Esophagus squamous epithelium (tissue), 5 donors: ENCODE data around the gene AOPEP. TPM values are rescaled to one million over a fixed set of nuclear protein-coding genes. Genes with fewer than 3 reads are reported as not detected.

Experiments used
- DNase-seq: peaks from one replicate; lab custom pipeline; 2025; lab: John Stamatoyannopoulos, UW
- H3K27ac ChIP-seq, 4 donors: fragments of 200-600 bp; sonication (generic); one replicate each; pipeline ENCODE4 v1.5.1; 2016 to 2019; ENCODE audit warnings: mild to moderate bottlenecking in 1 of 4
- H3K27me3 ChIP-seq, 4 donors: fragments of 200-600 bp; sonication (generic); 1 replicate in 3 of 4; 2 replicates in 1 of 4; pipeline versions ENCODE4 v1.5.1 to v1.6.0; 2017 to 2021; ENCODE audit warnings: antibody characterized with exemption in 1 of 4
- H3K36me3 ChIP-seq, 3 donors: fragments of 200-600 bp; sonication (generic); one replicate each; pipeline ENCODE4 v1.5.1; 2016 to 2019
- H3K4me1 ChIP-seq, 3 donors: fragments of 200-600 bp; sonication (generic); one replicate each; pipeline ENCODE4 v1.5.1; 2017 to 2019
- H3K4me3 ChIP-seq, 4 donors: fragments of 200-600 bp; sonication (generic); 1 replicate in 3 of 4; 2 replicates in 1 of 4; pipeline ENCODE4 v1.5.1; 2016 to 2019; ENCODE audit warnings: mild to moderate bottlenecking in 2 of 4, moderate library complexity in 1 of 4
- H3K9me3 ChIP-seq, 3 donors: fragments of 200-600 bp; sonication (generic); one replicate each; pipeline ENCODE4 v1.5.1; 2016 to 2019
- CTCF ChIP-seq, 6 experiments: fragments of 450-650 bp in 4 of 6; fragments of 200-600 bp in 2 of 6; sonication (generic) in 2 of 6; IDR thresholded peaks; one replicate each; pipeline ENCODE4 v1.5.1; 2016 to 2019; ENCODE audit warnings: antibody characterized with exemption in 6 of 6, mild to moderate bottlenecking in 4 of 6, moderate library complexity in 4 of 6
- POLR2A ChIP-seq, 4 donors: fragments of 450-650 bp; IDR thresholded peaks; one replicate each; pipeline ENCODE4 v1.6.1; 2017; ENCODE audit warnings: antibody characterized with exemption in 4 of 4, mild to moderate bottlenecking in 4 of 4, moderate library complexity in 3 of 4
- WGBS, 2 donors: methylation state at CpG; one replicate each; pipeline ENCODE4 v1.1.5; 2018; 5-methylcytosine and 5-hydroxymethylcytosine counted together
- intact Hi-C: fragments of 100-400 bp; cut with DNase I; formaldehyde crosslinking; loops from one replicate; pipeline ENCODE4 v1.15.0; 2022
- total RNA-seq, 4 donors: library from RNA; depleted of rRNA; stranded (reverse); fragments of >200 nt; gene quantifications; one replicate each; pipeline ENCODE4 v1.1.0, GENCODE V29; 2016
- donor health status: DM: yes; HTN: yes; CAD: no.

The AOPEP gene
- total RNA-seq, 4 donors from 2014 or later = 101 to 300 (median 115) TPM

DNA sequence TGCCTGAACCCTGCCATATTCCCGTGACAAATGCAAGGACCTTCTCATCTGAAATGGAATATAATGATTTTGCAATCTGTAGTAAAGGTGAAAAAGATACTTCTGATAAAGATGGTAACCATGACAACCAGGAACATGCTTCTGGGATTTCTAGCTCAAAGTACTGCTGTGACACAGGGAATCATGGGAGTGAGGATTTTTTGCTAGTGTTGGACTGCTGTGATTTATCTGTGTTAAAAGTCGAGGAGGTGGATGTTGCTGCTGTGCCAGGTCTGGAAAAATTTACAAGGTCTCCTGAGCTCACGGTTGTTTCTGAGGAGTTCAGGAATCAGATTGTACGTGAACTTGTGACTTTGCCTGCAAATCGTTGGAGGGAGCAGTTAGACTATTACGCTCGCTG is 33.5 kb downstream of the AOPEP start:
- Histone ChIP-seq H3K9me3 (no peaks in the 10 kb centered on the region), H3K27ac (no peak overlapping the region), H3K4me1 (no peaks in the 10 kb centered on the region), H3K4me3 (no peak overlapping the region), H3K27me3 (no peaks in the 10 kb centered on the region), H3K36me3 (peaks cover 0 to 17% (median 0%) of the 10 kb centered on the region in 3 donors)
- intact Hi-C loops = no loop called here
- 89 to 91% methylated on average over 7 of the region's 7 CpGs for WGBS, 2 donors
- TF ChIP-seq CTCF (IDR thresholded peaks at IDR 0.05) = no peak
- no peak for TF ChIP-seq POLR2A (IDR thresholded peaks at IDR 0.05)
- no peak for DNase-seq

DNA sequence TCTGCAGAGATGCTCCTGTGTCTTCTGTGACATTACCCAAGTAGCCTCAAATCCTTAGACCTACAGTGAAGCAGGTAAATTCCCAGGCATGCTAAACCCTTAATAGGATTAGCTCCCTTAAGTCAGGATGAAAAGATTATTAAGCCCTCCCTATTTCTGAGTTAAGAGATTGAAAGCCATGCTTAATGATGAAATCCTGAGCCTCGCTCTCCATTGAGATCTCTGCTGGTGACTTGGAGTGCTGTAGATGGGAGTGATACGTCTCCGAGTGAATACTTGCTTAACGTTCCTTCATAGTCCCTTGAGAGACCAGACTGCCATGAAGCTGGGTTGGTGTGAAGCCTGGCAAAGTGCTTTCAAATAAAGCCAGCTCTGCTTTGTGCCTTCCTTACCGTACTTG is 34.2 kb downstream of the AOPEP start:
- H3K27ac ChIP-seq = no peak overlapping the region
- intact Hi-C loops = no loop called here
- peaks cover 0 to 17% (median 0%) of the 10 kb centered on the region in 3 donors for H3K36me3 ChIP-seq
- 91 to 95% methylated on average over 3 to 5 of the region's 5 CpGs for WGBS, 2 donors
- H3K27me3 ChIP-seq = no peaks in the 10 kb centered on the region
- H3K4me3 ChIP-seq = no peak overlapping the region
- no peak for TF ChIP-seq CTCF (IDR thresholded peaks at IDR 0.05)
- TF ChIP-seq POLR2A (IDR thresholded peaks at IDR 0.05) = no peak
- DNase-seq = no peak
- H3K4me1 ChIP-seq = no peaks in the 10 kb centered on the region
- no peaks in the 10 kb centered on the region for H3K9me3 ChIP-seq

GRCh38 chr9:94761481-94761880 is 35.0 kb downstream of the AOPEP start:
- WGBS, 2 donors = 81 to 89% methylated on average over 4 of the region's 4 CpGs
- H3K27ac ChIP-seq = no peak overlapping the region
- peaks cover 0 to 17% (median 0%) of the 10 kb centered on the region in 3 donors for H3K36me3 ChIP-seq
- no peak for TF ChIP-seq CTCF (IDR thresholded peaks at IDR 0.05)
- TF ChIP-seq POLR2A (IDR thresholded peaks at IDR 0.05) = no peak
- no peaks in the 10 kb centered on the region for H3K4me1 ChIP-seq
- no peaks in the 10 kb centered on the region for H3K9me3 ChIP-seq
- DNase-seq = no peak
- intact Hi-C loops = no loop called here
- H3K27me3 ChIP-seq = no peaks in the 10 kb centered on the region
- no peak overlapping the region for H3K4me3 ChIP-seq

DNA sequence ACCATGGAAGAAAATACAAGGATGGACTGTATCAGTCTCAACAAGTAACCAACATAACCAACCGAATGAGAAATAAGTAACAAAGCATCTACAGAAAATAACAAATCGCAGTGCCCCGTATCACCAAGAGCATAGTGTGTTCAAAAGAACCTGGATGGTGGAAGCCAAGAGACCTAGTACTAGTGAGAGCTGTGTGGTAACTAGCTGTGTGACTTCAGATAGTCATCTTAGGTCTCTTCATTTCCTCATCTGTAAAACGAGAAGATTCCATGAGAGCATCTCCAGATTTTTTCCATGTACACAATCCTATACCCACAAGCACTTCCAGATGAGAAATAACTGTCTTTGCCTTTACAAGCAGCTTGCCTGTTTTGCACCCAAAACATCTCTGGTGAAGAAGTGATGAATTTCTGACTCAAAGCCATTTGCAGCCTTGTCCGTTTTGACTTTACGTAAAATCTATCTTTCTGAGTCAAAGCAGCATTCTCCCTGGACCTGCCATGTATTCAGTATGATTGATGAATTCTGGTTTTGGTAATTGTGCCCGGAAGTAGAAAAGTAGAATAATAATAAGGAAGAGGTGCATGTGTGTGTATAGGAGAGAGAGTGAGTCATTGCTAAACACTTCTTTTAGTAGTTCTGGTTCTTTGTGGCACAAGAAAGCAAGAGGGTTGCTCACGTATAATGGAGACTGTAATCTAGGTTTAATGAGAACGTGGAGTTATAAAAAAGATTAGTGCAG is 41.0 kb downstream of the AOPEP start:
- intact Hi-C loops = no loop called here
- WGBS, 2 donors = 56 to 68% methylated on average over 9 of the region's 9 CpGs
- peak overlapping the region in 1 of 4 donors; percentile 17 for H3K27ac ChIP-seq
- no peak for DNase-seq
- H3K9me3 ChIP-seq = no peaks in the 10 kb centered on the region
- peaks cover 0 to 7% (median 0%) of the 10 kb centered on the region in 3 donors for H3K4me1 ChIP-seq
- TF ChIP-seq CTCF (IDR thresholded peaks at IDR 0.05) (no peak), POLR2A (IDR thresholded peaks at IDR 0.05) (no peak)
- H3K4me3 ChIP-seq = no peak overlapping the region
- no peaks in the 10 kb centered on the region for H3K27me3 ChIP-seq
- H3K36me3 ChIP-seq = no peaks in the 10 kb centered on the region

GRCh38 chr9:94768766-94769165 is 42.3 kb downstream of the AOPEP start:
- TF ChIP-seq CTCF (IDR thresholded peaks at IDR 0.05) = no peak
- TF ChIP-seq POLR2A (IDR thresholded peaks at IDR 0.05) = no peak
- intact Hi-C loops = no loop called here
- Histone ChIP-seq H3K36me3 (no peaks in the 10 kb centered on the region), H3K27ac (no peak overlapping the region), H3K4me1 (peaks cover 0 to 7% (median 0%) of the 10 kb centered on the region in 3 donors), H3K4me3 (no peak overlapping the region), H3K9me3 (no peaks in the 10 kb centered on the region), H3K27me3 (no peaks in the 10 kb centered on the region)
- DNase-seq = no peak
- 87 to 92% methylated on average over 3 of the region's 3 CpGs for WGBS, 2 donors
